Spleen (tissue), 11 donors: ENCODE results near the gene ENDOD1. TPM values are rescaled to one million over a fixed set of nuclear protein-coding genes. Genes with fewer than 3 reads are reported as not detected.

ENCODE experiments used
- DNase-seq: peaks from one replicate; pipeline ENCODE4 v3.0.0-alpha.2; 2020
- H3K27ac ChIP-seq, 8 donors: fragments of 200-600 bp; sonication (generic) in 7 of 8; 1 replicate in 4 of 8; 2 replicates in 4 of 8; pipeline versions ENCODE4 v1.5.0 to v1.8.0; 2016 to 2021; ENCODE audit warnings: inconsistent platforms in 4 of 8, mild to moderate bottlenecking in 4 of 8, moderate library complexity in 1 of 8
- H3K27me3 ChIP-seq, 7 donors: fragments of 200-600 bp; sonication (generic) in 6 of 7; replicated peaks in 1 of 7; 1 replicate in 4 of 7; 2 replicates in 3 of 7; pipeline versions ENCODE4 v1.5.0 to v1.8.0; 2016 to 2021; ENCODE audit warnings: inconsistent platforms in 3 of 7, mild to moderate bottlenecking in 1 of 7
- H3K36me3 ChIP-seq, 6 donors: fragments of 200-600 bp; sonication (generic) in 5 of 6; 1 replicate in 4 of 6; 2 replicates in 2 of 6; pipeline versions ENCODE4 v1.5.0 to v1.8.0; 2016 to 2021; ENCODE audit warnings: inconsistent platforms in 2 of 6
- H3K4me1 ChIP-seq, 6 donors: fragments of 200-600 bp; sonication (generic) in 5 of 6; 1 replicate in 3 of 6; 2 replicates in 3 of 6; pipeline versions ENCODE4 v1.5.0 to v1.8.0; 2016 to 2021; ENCODE audit warnings: inconsistent platforms in 3 of 6
- H3K4me3 ChIP-seq, 8 donors: fragments of 200-600 bp; sonication (generic) in 7 of 8; 1 replicate in 4 of 8; 2 replicates in 4 of 8; pipeline versions ENCODE4 v1.5.0 to v1.8.0; 2016 to 2021; ENCODE audit warnings: inconsistent platforms in 4 of 8, mild to moderate bottlenecking in 4 of 8, moderate library complexity in 2 of 8
- H3K9me3 ChIP-seq, 8 donors: fragments of 200-600 bp; sonication (generic) in 7 of 8; 1 replicate in 4 of 8; 2 replicates in 4 of 8; pipeline versions ENCODE4 v1.5.0 to v1.8.0; 2016 to 2021; ENCODE audit warnings: inconsistent platforms in 4 of 8
- CTCF ChIP-seq, 11 experiments: fragments of 200-600 bp in 7 of 11; fragments of 450-650 bp in 4 of 11; sonication (generic) in 4 of 11; IDR thresholded peaks in 8 of 11; conservative IDR thresholded peaks in 3 of 11; 1 replicate in 7 of 11; 2 replicates in 4 of 11; pipeline versions ENCODE4 v1.4.0 to v1.8.0; 2016 to 2021; ENCODE audit warnings: antibody characterized with exemption in 11 of 11, inconsistent platforms in 4 of 11, mild to moderate bottlenecking in 1 of 11
- POLR2A ChIP-seq, 3 donors: fragments of 450-650 bp; IDR thresholded peaks; one replicate each; pipeline ENCODE4 v1.5.1; 2017; ENCODE audit warnings: antibody characterized with exemption in 3 of 3, mild to moderate bottlenecking in 1 of 3
- POLR2AphosphoS5 ChIP-seq, 3 donors: sonication (generic); formaldehyde crosslinking; IDR thresholded peaks; one replicate each; pipeline ENCODE4 v1.5.1; 2017; ENCODE audit warnings: antibody characterized with exemption in 3 of 3
- WGBS, 5 donors: extraction: QIAGEN DNeasy Blood & Tissue Kit in 3 of 5; methylation state at CpG; one replicate each; pipeline versions ENCODE4 v1.1.5 to v1.1.7; 2013 to 2018; 5-methylcytosine and 5-hydroxymethylcytosine counted together
- intact Hi-C: fragments of 100-400 bp; cut with DNase I; formaldehyde crosslinking; loops from one replicate; pipeline ENCODE4 v1.15.0; 2023; ENCODE audit warnings: low total_unique reads
- polyA plus RNA-seq, 3 donors: library from polyadenylated mRNA; stranded (reverse); fragments of 200-250 nt; gene quantifications; one replicate each; pipeline ENCODE4 v1.2.1, GENCODE V29; 2013
- total RNA-seq, 7 donors: library from RNA; depleted of rRNA in 3 of 7; stranded (reverse); fragments of >200 nt in 3 of 7; fragmentation: NEBNext Ultra II Directional in 4 of 7; extraction: Animal tissue kit (Norgen Biotek cat#: 25700) in 4 of 7; gene quantifications; one replicate each; pipeline versions ENCODE4 v1.1.0 to v1.2.1, GENCODE V29; 2016 to 2021
- donor health status: healthy with polysubstance abuse.
- donor health status: DM: no; HTN: no; CAD: no; lungs with moderate emphysema.
- donor health status: DM: no; HTN: no; CAD: no.
- donor health status: Bipolar disorder and iron deficiency.
- donor health status: healthy.
- donor health status: DM: no; HTN: no; CAD: no.
- donor health status: DM: yes; HTN: yes; CAD: no.

ENDOD1 gene
- total and polyA plus RNA-seq, 10 donors: 6.3 to 80.5 (median 58.4) TPM

- 83 to 98% (median 89%) methylated on average over 2 of the region's 2 CpGs for WGBS, 5 donors
- Histone ChIP-seq H3K27ac (no peak overlapping the region), H3K4me3 (no peak overlapping the region), H3K27me3 (no peaks in the 10 kb centered on the region), H3K36me3 (no peaks in the 10 kb centered on the region), H3K9me3 (peaks cover 0 to 26% (median 4%) of the 10 kb centered on the region in 8 donors), H3K4me1 (peaks cover 0 to 12% (median 0%) of the 10 kb centered on the region in 6 donors)
- TF ChIP-seq CTCF (IDR thresholded peaks at IDR 0.05 in 8 of 11, conservative IDR thresholded peaks at IDR 0.05 in 3 of 11) (no peak), POLR2A (IDR thresholded peaks at IDR 0.05) (no peak), POLR2AphosphoS5 (IDR thresholded peaks at IDR 0.05) (no peak)
- intact Hi-C loops: no loop called here
- DNase-seq: no peak
These were observed 29.9 kb downstream of the ENDOD1 start for GRCh38 chr11:95119361-95120060.

- Histone ChIP-seq H3K36me3 (no peaks in the 10 kb centered on the region), H3K4me3 (no peak overlapping the region), H3K9me3 (peaks cover 0 to 8% (median 4%) of the 10 kb centered on the region in 8 donors), H3K27ac (no peak overlapping the region), H3K4me1 (peaks cover 0 to 12% (median 0%) of the 10 kb centered on the region in 6 donors), H3K27me3 (no peaks in the 10 kb centered on the region)
- intact Hi-C loops: no loop called here
- DNase-seq: no peak
- TF ChIP-seq POLR2A (IDR thresholded peaks at IDR 0.05) (no peak), POLR2AphosphoS5 (IDR thresholded peaks at IDR 0.05) (no peak), CTCF (IDR thresholded peaks at IDR 0.05 in 8 of 11, conservative IDR thresholded peaks at IDR 0.05 in 3 of 11) (no peak)
- 86 to 96% (median 87%) methylated on average over 1 of the region's 1 CpG for whole genome bisulfite sequencing, 5 donors
These were observed 32.1 kb downstream of the ENDOD1 start for GRCh38 chr11:95121698-95122097.

- H3K36me3 ChIP-seq: peaks cover 0 to 10% (median 6%) of the 10 kb centered on the region in 6 donors
- no peak overlapping the region for H3K4me3 ChIP-seq
- no peak overlapping the region for H3K27ac ChIP-seq
- 73 to 85% (median 82%) methylated on average over 3 of the region's 3 CpGs for WGBS, 5 donors
- H3K4me1 ChIP-seq: peaks cover 0 to 12% (median 0%) of the 10 kb centered on the region in 6 donors
- TF ChIP-seq CTCF (IDR thresholded peaks at IDR 0.05 in 8 of 11, conservative IDR thresholded peaks at IDR 0.05 in 3 of 11) (no peak), POLR2A (IDR thresholded peaks at IDR 0.05) (no peak), POLR2AphosphoS5 (IDR thresholded peaks at IDR 0.05) (no peak)
- H3K9me3 ChIP-seq: peaks cover 0 to 2% (median 0%) of the 10 kb centered on the region in 8 donors
- intact Hi-C loops: no loop called here
- no peaks in the 10 kb centered on the region for H3K27me3 ChIP-seq
- DNase-seq: no peak
These were observed 33.9 kb downstream of the ENDOD1 start for GRCh38 chr11:95123556-95123955.

- Histone ChIP-seq H3K27ac (no peak overlapping the region), H3K36me3 (peaks cover 0 to 56% (median 19%) of the 10 kb centered on the region in 6 donors), H3K4me1 (no peaks in the 10 kb centered on the region), H3K9me3 (no peaks in the 10 kb centered on the region), H3K4me3 (no peak overlapping the region), H3K27me3 (no peaks in the 10 kb centered on the region)
- TF ChIP-seq CTCF (IDR thresholded peaks at IDR 0.05 in 8 of 11, conservative IDR thresholded peaks at IDR 0.05 in 3 of 11) (no peak), POLR2AphosphoS5 (IDR thresholded peaks at IDR 0.05) (no peak), POLR2A (IDR thresholded peaks at IDR 0.05) (no peak)
- intact Hi-C loops: no loop called here
- WGBS, 5 donors: 77 to 93% (median 83%) methylated on average over 3 of the region's 3 CpGs
- DNase-seq: no peak
These were observed 39.0 kb downstream of the ENDOD1 start for GRCh38 chr11:95128602-95129001.
